HG03571 (cell line): Measurements from ENCODE around the gene MMP23B.

Experiments used
- ATAC-seq: cut with Tn5 transposase; IDR thresholded peaks from one replicate; pipeline ENCODE4 v1.9.1; 2021; ENCODE audit not compliant: unreplicated experiment

The MMP23B gene

GRCh38 chr1:1602304-1602967 is 29.5 kb upstream of the MMP23B start:
- ATAC-seq: no peak

DNA sequence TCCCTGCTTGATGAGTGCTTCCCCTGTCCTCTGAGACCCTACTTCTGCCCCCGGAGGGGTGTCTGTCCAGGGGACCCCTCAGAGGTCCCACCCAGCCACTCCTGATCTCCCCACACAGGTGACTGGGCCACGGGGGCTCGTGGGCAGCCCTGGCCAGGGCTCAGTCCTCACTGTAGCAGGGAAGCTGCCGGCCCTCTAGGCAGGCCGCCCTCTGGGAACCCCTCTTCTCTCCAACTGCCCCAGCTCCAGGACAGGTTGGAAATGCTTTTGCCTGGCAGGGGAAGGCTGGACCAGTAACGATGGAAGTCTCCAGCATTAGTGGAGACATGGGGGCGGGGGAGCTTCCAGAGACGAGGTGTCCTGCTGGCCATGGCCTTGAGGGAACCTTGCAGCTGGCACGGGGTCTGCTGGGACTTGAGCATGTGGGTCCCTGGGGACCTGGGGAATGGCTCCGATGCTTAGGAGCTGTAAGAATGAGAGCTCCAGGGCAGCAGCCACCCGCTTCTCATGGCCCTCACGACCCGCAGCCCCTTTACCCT is 28.9 kb upstream of the MMP23B start:
- ATAC-seq: no peak

DNA sequence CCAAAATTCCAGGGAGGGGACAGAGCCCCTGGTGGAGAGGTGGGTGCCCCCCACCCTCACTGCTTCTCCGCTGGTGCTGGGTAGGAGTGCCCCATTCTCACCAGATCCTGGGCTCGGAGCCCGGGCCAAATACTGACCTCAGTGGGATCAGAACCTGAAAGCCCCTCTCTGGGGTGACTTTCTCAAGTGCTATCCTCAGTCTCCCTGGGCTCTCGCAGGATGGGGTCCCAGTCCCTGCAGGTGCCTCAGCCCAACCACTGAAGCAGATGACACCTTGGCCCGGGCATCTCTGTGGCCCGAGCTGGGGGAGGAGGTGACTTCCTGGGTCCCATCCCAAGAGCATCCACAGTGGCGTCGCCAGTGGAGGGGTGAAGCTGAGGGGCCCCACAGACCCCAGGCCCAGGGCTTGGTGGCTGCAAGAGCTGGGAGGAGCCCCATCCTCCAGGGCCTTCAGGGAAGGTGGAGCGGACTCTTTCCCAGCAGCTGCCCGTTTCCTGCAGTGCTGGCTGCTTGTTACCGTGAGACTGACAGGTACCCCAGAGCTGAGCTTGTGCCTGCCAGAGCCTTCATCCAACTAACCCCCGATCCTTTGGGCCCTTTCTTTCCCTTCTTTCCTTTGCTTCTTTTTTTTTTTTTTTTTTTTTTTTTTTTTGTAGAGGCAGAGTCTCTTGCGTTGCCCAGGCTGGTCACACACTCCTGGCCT is 28.2 kb upstream of the MMP23B start:
- ATAC-seq: no peak

DNA sequence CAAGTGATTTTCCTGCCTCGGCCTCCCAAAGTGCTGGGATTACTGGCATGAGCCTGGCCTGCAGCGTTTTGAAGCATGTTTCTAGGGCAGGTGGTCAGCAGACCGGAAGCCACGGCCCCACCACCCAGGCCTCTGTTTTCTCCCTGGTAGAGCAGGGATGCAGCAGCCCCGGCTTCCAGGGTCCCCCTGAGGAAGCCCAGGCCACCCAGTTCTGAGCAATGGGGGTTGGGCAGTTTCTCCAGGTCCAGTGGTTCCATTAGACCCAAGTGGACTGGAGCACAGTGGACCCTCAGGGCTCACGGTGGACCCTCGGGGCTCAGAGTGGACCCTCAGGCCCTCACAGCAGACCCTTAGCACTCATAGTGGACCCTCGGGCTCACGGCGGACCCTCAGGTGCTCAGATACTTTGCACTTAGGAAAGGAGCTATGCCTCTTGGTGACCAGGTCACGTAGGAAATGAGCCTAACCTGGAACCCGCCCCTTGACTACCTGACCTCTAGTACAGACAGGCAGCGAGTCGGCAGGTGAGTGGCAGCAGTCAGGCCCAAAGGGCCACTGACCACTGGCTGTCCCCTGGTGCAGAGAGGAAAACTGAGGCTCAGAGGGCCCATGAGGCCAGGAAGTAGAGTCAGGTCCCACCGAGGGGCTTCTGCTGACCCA is 27.5 kb upstream of the MMP23B start:
- no peak for ATAC-seq

GRCh38 chr1:1605034-1605591 is 26.9 kb upstream of the MMP23B start:
- no peak for ATAC-seq

GRCh38 chr1:1605724-1606123 is 26.2 kb upstream of the MMP23B start:
- ATAC-seq: no peak

DNA sequence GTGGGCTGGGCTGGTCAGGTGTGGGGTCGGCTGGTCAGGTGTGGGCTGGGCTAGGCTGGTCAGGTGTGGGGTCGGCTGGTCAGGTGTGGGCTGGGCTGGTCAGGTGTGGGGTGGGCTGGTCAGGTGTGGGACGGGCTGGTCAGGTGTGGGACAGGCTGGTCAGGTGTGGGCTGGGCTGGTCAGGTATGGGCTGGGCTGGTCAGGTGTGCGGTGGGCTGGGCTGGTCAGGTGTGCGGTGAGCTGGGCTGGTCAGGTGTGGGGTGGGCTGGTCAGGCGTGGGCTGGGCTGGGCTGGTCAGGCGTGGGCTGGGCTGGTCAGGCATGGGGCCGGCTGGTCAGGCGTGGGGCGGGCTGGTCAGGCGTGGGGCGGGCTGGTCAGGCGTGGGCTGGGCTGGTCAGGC is 25.7 kb upstream of the MMP23B start:
- no peak for ATAC-seq

GRCh38 chr1:1609822-1610485 is 22.0 kb upstream of the MMP23B start:
- no peak for ATAC-seq

- no peak for ATAC-seq
These were observed 21.2 kb upstream of the MMP23B start for GRCh38 chr1:1610796-1611195.

DNA sequence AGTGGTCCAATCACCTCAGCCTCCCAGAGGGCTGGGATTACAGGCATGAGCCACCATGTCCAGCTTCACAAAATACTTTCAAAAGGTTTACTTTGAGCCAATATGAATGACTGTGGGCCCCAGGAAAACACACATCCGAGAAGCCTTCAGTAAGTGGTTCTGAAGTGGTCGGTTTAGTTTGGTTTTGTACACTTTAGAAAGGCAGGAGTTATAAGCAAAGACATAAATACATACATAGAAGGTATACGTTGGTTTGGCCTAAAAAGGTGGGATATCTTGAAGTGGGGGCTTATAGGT is 19.9 kb upstream of the MMP23B start:
- no peak for ATAC-seq

GRCh38 chr1:1613509-1614082 is 18.4 kb upstream of the MMP23B start:
- ATAC-seq: no peak

GRCh38 chr1:1614204-1614953 is 17.6 kb upstream of the MMP23B start:
- no peak for ATAC-seq

DNA sequence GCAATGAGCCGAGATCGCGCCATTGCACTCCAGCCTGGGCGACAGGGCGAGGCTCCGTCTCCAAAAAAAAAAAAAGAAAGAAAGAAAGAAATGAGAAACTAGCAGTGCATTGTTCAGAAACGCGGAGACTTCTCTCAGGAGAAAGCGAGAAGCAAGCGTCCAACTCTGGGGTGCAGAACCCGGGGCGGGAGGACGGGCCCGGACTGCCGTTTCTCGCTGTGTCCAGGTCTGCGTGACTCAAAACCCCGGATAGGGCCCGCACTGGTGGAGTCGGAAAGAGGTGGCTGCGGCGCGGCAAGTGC is 17.1 kb upstream of the MMP23B start:
- ATAC-seq: no peak

GRCh38 chr1:1615256-1616044 is 16.5 kb upstream of the MMP23B start, which contains the start of gene MIB2:
Gene MIB2 (plus strand): TSS chr1:1615500. CDS start chr1:1623453, 7,953 bp downstream.
- ATAC-seq: peak; percentile 73

- ATAC-seq: peak; percentile 23
These were observed 15.8 kb upstream of the MMP23B start for GRCh38 chr1:1616045-1616790.

DNA sequence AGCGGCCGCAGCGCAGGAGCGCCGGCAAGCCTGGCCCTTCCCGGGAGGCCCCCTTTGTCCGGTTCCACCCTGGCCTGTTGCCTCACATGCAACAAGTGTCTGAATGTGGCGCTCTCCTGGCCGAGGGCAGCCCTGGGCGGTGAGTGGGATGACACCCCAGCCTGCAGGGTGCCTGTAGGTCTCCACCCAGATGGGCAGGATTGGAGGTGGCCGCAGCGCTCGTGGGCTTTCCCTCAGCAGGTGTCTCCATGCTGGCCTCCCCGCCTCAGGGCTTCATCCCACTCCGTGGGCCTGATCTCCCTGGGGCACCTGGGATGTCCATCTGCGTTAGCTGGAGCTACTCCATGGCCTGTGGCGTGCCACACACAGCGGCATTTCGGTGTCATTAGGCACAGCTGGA is 15.1 kb upstream of the MMP23B start:
- ATAC-seq: no peak

- no peak for ATAC-seq
These were observed 14.5 kb upstream of the MMP23B start for GRCh38 chr1:1617516-1617915.

DNA sequence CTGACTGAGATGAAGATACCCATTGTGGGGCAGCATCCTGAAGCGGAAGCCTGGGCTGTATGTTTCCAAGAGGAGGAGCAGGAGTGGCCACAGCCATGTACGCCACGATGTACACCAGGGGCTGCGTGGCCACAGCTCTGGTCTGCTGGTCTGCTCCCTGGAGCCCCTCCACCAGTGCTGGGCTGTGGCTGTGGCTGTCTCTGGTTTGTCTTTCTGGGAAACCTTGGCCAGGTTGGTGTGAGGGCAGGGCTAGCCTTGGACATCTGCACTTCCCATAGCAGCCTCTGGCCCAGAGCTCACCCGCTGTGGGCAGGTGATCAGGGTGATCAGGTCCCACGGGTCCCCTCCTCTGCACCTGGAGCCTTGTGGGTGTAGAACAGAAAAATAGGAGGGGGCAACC is 14.0 kb upstream of the MMP23B start:
- no peak for ATAC-seq
